Mesothelial cell of epicardium (in vitro differentiated cells): ENCODE data around the gene AKT1. TPM values are rescaled to one million over a fixed set of nuclear protein-coding genes. Genes with fewer than 3 reads are reported as not detected.

Experiments
- DNase-seq, 2 experiments: peaks; one replicate each; pipeline ENCODE4 v3.0.0; 2021; ENCODE audit warnings: low spot score in 2 of 2; ENCODE audit not compliant: unreplicated experiment in 2 of 2
- H3K27ac Mint-ChIP-seq: 2 replicates; pipeline ENCODE4 v1.8.0; 2021; ENCODE audit warnings: mixed read lengths
- H3K27me3 Mint-ChIP-seq: 2 replicates; pipeline ENCODE4 v1.8.0; 2021; ENCODE audit warnings: low read depth, mixed read lengths
- H3K36me3 Mint-ChIP-seq: 2 replicates; pipeline ENCODE4 v1.8.0; 2021; ENCODE audit warnings: mixed read lengths
- H3K4me1 Mint-ChIP-seq: 2 replicates; pipeline ENCODE4 v1.8.0; 2021; ENCODE audit warnings: mixed read lengths
- H3K4me3 Mint-ChIP-seq: 2 replicates; pipeline ENCODE4 v1.8.0; 2021; ENCODE audit warnings: mild to moderate bottlenecking, moderate library complexity, mixed read lengths
- H3K9me3 Mint-ChIP-seq: 2 replicates; pipeline ENCODE4 v1.8.0; 2021; ENCODE audit warnings: mixed read lengths
- total RNA-seq: library from RNA; stranded (reverse); gene quantifications from 3 replicates; pipeline ENCODE4 v1.2.1, GENCODE V29; 2021
- TF ChIP-seq, protein P1 (sequence below): fragments of 200-600 bp; sonication (generic); IDR thresholded peaks from one replicate; pipeline ENCODE4 v1.5.0; 2021; ENCODE audit warnings: antibody characterized with exemption; ENCODE audit not compliant: unreplicated experiment

Gene AKT1
- total RNA-seq, 1 donor from 2014 or later = 122 TPM

DNA sequence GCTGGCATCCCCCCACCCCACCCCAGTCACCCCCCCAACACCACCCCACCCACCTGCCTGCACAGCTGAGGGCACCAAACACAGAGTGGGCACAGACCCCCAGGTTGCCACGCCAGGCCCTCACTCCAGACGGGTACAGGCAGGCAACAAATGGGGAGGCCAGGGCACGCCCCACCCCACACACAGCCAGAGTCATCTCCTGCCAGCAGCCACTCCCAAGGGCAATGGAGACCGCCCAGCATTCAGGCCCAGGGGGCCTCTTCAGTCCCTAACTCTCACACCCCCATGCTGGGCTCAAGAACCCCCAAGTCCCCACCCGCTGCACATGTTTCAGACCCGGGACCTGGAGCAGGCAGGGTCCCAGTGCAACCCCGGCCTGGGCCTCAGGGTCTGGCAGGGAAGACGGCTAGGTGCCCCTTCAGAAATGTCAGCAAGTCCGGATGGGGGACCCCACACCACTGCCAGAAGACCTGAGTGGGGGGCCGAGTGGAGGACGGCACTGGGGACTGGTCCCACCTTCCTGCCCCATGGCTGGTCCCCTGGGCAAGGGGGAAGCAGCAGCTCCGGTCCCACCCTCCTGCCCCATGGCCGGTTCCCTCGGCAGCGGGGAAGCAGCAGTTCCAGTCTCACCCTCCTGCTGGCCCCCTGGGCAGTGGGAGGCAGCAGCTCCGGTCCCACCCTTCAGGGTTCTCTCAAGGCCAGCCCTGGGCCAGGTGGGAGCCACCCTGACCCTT, 11.9 kb downstream of the AKT1 start:
- Mint-ChIP-seq H3K4me1 (no peaks in the 10 kb centered on the region), H3K36me3 (no peaks in the 10 kb centered on the region), H3K4me3 (no peak overlapping the region), H3K9me3 (no peaks in the 10 kb centered on the region), H3K27ac (no peak overlapping the region), H3K27me3 (no peaks in the 10 kb centered on the region)
- TF ChIP-seq, protein P1, sequence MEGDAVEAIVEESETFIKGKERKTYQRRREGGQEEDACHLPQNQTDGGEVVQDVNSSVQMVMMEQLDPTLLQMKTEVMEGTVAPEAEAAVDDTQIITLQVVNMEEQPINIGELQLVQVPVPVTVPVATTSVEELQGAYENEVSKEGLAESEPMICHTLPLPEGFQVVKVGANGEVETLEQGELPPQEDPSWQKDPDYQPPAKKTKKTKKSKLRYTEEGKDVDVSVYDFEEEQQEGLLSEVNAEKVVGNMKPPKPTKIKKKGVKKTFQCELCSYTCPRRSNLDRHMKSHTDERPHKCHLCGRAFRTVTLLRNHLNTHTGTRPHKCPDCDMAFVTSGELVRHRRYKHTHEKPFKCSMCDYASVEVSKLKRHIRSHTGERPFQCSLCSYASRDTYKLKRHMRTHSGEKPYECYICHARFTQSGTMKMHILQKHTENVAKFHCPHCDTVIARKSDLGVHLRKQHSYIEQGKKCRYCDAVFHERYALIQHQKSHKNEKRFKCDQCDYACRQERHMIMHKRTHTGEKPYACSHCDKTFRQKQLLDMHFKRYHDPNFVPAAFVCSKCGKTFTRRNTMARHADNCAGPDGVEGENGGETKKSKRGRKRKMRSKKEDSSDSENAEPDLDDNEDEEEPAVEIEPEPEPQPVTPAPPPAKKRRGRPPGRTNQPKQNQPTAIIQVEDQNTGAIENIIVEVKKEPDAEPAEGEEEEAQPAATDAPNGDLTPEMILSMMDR = no peak
- no peak for DNase-seq

DNA sequence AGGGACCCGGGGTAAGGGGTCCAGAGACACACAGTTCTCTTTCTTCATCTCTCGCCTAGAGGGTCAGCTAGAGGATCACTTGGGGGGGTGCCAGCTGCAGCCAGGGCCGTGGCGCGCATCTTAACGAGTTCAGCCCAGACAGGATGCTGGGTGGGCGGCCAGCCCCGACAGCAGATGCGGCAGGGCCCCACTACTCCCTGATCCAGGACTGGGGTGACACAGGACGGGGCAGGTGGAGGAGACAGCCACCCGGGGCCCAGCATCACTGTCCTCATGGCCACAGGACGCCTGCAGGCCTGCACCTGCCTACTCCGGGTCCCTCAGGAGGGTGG, 12.8 kb downstream of the AKT1 start:
- Mint-ChIP-seq H3K9me3 (no peaks in the 10 kb centered on the region), H3K4me3 (no peak overlapping the region), H3K27me3 (no peaks in the 10 kb centered on the region), H3K4me1 (no peaks in the 10 kb centered on the region), H3K36me3 (no peaks in the 10 kb centered on the region), H3K27ac (no peak overlapping the region)
- TF ChIP-seq, protein P1 = no peak
- DNase-seq = no peak

DNA sequence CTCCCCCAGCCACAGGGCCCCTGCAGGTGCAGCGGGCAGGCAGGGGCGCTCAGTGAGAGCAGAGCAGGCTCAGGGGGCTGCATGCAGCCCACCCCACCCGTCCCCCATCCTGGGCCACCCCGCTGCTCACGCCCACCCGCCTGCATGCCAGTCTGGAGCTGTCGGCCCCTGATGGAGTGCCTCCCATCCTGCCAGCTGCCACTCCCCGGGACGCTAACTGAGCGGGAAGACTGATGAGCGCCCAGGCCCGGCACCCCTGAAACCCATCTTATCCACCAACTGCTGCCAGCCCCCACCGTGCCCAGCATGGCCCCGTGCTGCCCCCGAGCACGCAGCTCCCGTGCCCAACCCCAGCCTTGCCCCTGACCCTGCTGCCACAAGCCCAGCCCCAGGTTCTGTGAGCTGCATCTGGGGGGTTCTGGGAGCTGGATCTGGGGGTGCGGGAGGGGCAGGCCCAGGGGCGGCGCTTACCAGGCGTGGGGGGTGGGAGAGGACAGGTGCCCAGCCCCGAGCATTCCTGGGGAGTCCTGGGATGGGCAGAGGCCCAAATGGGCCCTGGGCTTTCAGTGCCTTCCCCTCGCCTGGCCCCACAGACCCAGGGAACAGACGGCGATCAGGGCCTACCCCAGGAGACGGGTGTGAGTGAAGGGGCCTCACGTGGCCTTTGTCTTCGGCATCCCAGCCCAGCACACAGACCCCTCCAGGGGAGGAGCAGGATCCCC, 13.3 kb downstream of the AKT1 start:
- TF ChIP-seq, protein P1 = no peak
- H3K9me3 Mint-ChIP-seq = no peaks in the 10 kb centered on the region
- no peaks in the 10 kb centered on the region for H3K4me1 Mint-ChIP-seq
- H3K27ac Mint-ChIP-seq = no peak overlapping the region
- H3K4me3 Mint-ChIP-seq = no peak overlapping the region
- no peaks in the 10 kb centered on the region for H3K27me3 Mint-ChIP-seq
- H3K36me3 Mint-ChIP-seq = no peaks in the 10 kb centered on the region
- DNase-seq = no peak

- H3K4me1 Mint-ChIP-seq = no peaks in the 10 kb centered on the region
- TF ChIP-seq, protein P1 = no peak
- peaks cover 2% of the 10 kb centered on the region for H3K36me3 Mint-ChIP-seq
- no peak overlapping the region for H3K27ac Mint-ChIP-seq
- no peak overlapping the region for H3K4me3 Mint-ChIP-seq
- DNase-seq = no peak
- H3K9me3 Mint-ChIP-seq = no peaks in the 10 kb centered on the region
- H3K27me3 Mint-ChIP-seq = no peaks in the 10 kb centered on the region
Measured at GRCh38 chr14:104781271-104782077, 14.1 kb downstream of the AKT1 start.

GRCh38 chr14:104780513-104781030, 15.0 kb downstream of the AKT1 start:
- Mint-ChIP-seq H3K27me3 (no peaks in the 10 kb centered on the region), H3K4me1 (no peaks in the 10 kb centered on the region), H3K36me3 (peaks cover 4% of the 10 kb centered on the region), H3K9me3 (no peaks in the 10 kb centered on the region), H3K27ac (no peak overlapping the region), H3K4me3 (no peak overlapping the region)
- TF ChIP-seq, protein P1 = no peak
- no peak for DNase-seq
